Suprapubic skin (tissue), 4 donors: ENCODE results near the gene ATP2C2. TPM values are rescaled to one million over a fixed set of nuclear protein-coding genes. Genes with fewer than 3 reads are reported as not detected.

Experiments
- DNase-seq, 2 donors: peaks; one replicate each; pipeline ENCODE4 v3.0.0-alpha.2; 2019; ENCODE audit warnings: low spot score in 2 of 2
- H3K27ac ChIP-seq: fragments of 200-600 bp; sonication (generic); one replicate; pipeline ENCODE4 v1.5.1; 2019
- H3K27me3 ChIP-seq: fragments of 200-600 bp; sonication (generic); one replicate; pipeline ENCODE4 v1.5.1; 2019
- H3K36me3 ChIP-seq: fragments of 200-600 bp; sonication (generic); one replicate; pipeline ENCODE4 v1.5.1; 2019
- H3K4me1 ChIP-seq: fragments of 200-600 bp; sonication (generic); one replicate; pipeline ENCODE4 v1.5.1; 2019
- H3K4me3 ChIP-seq: fragments of 200-600 bp; sonication (generic); one replicate; pipeline ENCODE4 v1.5.1; 2019; ENCODE audit warnings: mild to moderate bottlenecking
- H3K9me3 ChIP-seq: fragments of 200-600 bp; sonication (generic); one replicate; pipeline ENCODE4 v1.5.1; 2019
- EP300 ChIP-seq: sonication (generic); formaldehyde crosslinking; IDR thresholded peaks from one replicate; pipeline ENCODE4 v1.6.1; 2017; ENCODE audit warnings: antibody characterized with exemption
- POLR2A ChIP-seq, 2 donors: fragments of 450-650 bp; IDR thresholded peaks; one replicate each; pipeline ENCODE4 v1.6.1; 2017; ENCODE audit warnings: antibody characterized with exemption in 2 of 2, mild to moderate bottlenecking in 2 of 2, moderate library complexity in 2 of 2
- POLR2AphosphoS5 ChIP-seq, 3 donors: sonication (generic); formaldehyde crosslinking; IDR thresholded peaks; one replicate each; pipeline ENCODE4 v1.6.1; 2017; ENCODE audit warnings: antibody characterized with exemption in 3 of 3
- WGBS: methylation state at CpG from one replicate; pipeline ENCODE4 v1.1.5; 2018; 5-methylcytosine and 5-hydroxymethylcytosine counted together
- total RNA-seq, 4 donors: library from RNA; depleted of rRNA; stranded (reverse); fragments of >200 nt; gene quantifications; one replicate each; pipeline ENCODE4 v1.1.0, GENCODE V29; 2016
- TF ChIP-seq, protein P1 (sequence below), 2 donors: fragments of 200-600 bp in 1 of 2; fragments of 450-650 bp in 1 of 2; sonication (generic) in 1 of 2; IDR thresholded peaks; one replicate each; pipeline ENCODE4 v1.5.1; 2016 to 2019; ENCODE audit warnings: antibody characterized with exemption in 2 of 2, mild to moderate bottlenecking in 1 of 2, moderate library complexity in 1 of 2

Gene ATP2C2
- total RNA-seq, 4 donors from 2014 or later, result 28.0 to 85.6 (median 40.3) TPM

DNA sequence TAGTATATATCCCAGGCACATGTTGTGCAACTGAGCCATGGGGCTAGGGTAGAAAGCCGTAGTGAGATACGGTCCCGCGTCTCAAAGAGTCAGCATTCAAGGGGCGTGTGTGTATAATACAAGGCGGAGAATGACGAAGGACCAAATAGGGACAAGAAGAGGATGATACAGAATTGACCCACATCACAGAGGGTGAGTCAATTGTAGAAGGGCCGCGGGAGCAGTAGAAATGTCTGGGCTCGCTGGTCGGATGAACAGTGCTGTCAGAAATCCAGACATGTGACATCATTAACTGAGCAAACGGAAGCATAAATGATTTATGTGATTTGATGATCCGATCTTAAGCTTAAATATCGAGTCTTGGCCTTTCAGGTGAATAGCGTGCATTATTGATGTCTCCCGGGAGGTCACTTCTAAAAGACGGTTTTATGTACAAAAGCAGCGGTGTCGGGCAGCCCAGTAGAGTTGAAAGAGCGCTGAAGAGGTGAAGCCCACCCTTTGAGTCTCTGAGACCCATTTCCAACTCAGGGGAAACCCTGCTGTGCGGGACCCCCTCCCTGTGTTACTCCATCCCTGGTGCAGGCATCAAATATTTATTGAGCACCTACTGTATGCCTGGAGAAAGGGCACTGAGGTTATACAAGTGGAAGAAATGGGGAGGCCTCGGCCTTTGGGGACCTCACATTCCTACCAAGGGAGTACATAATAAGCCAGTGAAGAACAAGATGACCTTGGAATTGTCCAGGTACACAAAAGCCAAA lies 45.1 kb downstream of the ATP2C2 start:
- no peak overlapping the region for H3K27ac ChIP-seq
- H3K4me1 ChIP-seq, result no peaks in the 10 kb centered on the region
- DNase-seq, result no peak
- H3K27me3 ChIP-seq, result peaks cover 22% of the 10 kb centered on the region
- WGBS, result 68% methylated on average over 22 of the region's 22 CpGs
- no peaks in the 10 kb centered on the region for H3K36me3 ChIP-seq
- TF ChIP-seq POLR2AphosphoS5 (IDR thresholded peaks at IDR 0.05) (no peak), EP300 (no peak), POLR2A (IDR thresholded peaks at IDR 0.05) (no peak)
- TF ChIP-seq, protein P1, sequence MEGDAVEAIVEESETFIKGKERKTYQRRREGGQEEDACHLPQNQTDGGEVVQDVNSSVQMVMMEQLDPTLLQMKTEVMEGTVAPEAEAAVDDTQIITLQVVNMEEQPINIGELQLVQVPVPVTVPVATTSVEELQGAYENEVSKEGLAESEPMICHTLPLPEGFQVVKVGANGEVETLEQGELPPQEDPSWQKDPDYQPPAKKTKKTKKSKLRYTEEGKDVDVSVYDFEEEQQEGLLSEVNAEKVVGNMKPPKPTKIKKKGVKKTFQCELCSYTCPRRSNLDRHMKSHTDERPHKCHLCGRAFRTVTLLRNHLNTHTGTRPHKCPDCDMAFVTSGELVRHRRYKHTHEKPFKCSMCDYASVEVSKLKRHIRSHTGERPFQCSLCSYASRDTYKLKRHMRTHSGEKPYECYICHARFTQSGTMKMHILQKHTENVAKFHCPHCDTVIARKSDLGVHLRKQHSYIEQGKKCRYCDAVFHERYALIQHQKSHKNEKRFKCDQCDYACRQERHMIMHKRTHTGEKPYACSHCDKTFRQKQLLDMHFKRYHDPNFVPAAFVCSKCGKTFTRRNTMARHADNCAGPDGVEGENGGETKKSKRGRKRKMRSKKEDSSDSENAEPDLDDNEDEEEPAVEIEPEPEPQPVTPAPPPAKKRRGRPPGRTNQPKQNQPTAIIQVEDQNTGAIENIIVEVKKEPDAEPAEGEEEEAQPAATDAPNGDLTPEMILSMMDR (IDR thresholded peaks at IDR 0.05), result no peak
- no peak overlapping the region for H3K4me3 ChIP-seq
- no peaks in the 10 kb centered on the region for H3K9me3 ChIP-seq

DNA sequence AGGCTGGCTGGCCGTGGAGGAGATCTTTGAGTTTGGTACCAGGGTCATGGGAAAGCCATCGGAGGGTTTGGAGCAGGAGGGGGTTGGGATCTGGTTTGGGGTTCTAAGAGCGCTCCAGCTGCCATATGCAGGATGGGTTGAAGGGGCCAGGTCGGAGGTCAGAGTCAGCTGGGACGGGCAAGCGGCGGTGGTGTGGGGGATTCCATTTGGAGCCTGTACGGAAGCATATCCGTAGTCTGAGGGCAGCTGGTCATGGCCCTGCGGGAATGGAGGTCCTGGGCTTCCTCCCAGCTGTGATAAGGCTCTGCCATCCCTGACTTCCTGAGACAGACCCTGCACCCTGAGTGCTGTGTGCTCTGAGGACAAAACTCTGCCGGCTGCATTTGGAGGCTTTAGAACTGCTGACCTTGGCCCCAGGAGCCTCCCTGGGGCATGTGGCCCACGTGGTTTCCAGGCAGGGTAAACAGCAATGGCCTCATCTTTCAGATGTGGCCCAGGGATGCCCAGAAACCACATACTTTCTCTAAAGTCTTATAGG lies 46.5 kb downstream of the ATP2C2 start:
- TF ChIP-seq POLR2AphosphoS5 (IDR thresholded peaks at IDR 0.05) (no peak), POLR2A (IDR thresholded peaks at IDR 0.05) (no peak), EP300 (no peak)
- TF ChIP-seq, protein P1 (IDR thresholded peaks at IDR 0.05), result no peak
- Histone ChIP-seq H3K36me3 (no peaks in the 10 kb centered on the region), H3K4me1 (no peaks in the 10 kb centered on the region), H3K27ac (no peak overlapping the region), H3K9me3 (no peaks in the 10 kb centered on the region), H3K4me3 (no peak overlapping the region), H3K27me3 (peaks cover 16% of the 10 kb centered on the region)
- no peak for DNase-seq
- 70% methylated on average over 12 of the region's 12 CpGs for WGBS

DNA sequence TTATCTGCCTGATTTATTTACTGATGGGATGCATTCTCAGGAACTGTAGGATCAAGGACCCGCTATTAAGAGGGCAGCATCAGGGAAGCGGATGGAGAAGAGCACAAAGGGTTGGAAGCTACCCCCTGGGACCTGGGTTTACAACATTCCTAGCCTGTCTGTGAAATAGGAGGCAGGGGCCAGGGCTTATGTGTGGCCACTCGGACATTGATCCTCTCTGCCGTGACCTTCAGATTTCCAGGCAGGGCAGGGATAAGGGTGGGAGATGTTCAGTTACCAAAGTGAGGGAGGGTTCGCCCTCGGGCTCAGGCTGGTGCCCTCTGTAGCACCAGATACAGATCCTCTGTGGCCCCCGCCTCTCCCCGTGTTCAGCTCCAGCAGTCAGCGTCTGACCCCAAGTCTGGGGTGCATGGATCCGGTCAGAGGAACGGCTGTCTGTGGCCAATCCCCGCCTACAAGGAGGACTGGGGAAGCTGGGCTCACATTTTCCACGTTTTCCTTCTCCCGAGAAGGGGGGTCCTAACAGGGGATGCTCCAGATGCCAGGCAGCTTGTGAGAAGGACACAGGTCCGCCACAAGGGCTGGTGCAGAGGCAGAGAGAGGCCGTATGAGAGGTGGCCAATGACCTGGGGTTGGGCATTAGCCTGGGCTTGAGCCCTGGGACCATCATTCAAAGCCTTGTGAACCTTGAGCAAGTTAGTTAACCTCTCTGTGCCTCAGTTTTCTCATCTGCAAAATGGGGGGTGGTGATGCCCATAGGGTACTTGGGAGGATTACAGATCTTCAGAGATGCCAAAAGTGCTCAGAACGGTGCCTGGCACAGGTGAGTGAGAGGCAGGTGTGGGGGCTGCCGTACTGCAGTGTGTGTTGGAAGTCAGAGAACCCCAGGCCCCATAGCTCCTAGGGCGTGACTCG lies 48.3 kb downstream of the ATP2C2 start:
- TF ChIP-seq EP300 (no peak), POLR2AphosphoS5 (IDR thresholded peaks at IDR 0.05) (no peak)
- TF ChIP-seq, protein P1 (IDR thresholded peaks at IDR 0.05), result no peak
- H3K9me3 ChIP-seq, result no peaks in the 10 kb centered on the region
- no peak overlapping the region for H3K27ac ChIP-seq
- H3K4me1 ChIP-seq, result no peaks in the 10 kb centered on the region
- 68% methylated on average over 15 of the region's 20 CpGs for WGBS
- no peak overlapping the region for H3K4me3 ChIP-seq
- H3K27me3 ChIP-seq, result peaks cover 16% of the 10 kb centered on the region
- no peak for DNase-seq
- no peaks in the 10 kb centered on the region for H3K36me3 ChIP-seq

DNA sequence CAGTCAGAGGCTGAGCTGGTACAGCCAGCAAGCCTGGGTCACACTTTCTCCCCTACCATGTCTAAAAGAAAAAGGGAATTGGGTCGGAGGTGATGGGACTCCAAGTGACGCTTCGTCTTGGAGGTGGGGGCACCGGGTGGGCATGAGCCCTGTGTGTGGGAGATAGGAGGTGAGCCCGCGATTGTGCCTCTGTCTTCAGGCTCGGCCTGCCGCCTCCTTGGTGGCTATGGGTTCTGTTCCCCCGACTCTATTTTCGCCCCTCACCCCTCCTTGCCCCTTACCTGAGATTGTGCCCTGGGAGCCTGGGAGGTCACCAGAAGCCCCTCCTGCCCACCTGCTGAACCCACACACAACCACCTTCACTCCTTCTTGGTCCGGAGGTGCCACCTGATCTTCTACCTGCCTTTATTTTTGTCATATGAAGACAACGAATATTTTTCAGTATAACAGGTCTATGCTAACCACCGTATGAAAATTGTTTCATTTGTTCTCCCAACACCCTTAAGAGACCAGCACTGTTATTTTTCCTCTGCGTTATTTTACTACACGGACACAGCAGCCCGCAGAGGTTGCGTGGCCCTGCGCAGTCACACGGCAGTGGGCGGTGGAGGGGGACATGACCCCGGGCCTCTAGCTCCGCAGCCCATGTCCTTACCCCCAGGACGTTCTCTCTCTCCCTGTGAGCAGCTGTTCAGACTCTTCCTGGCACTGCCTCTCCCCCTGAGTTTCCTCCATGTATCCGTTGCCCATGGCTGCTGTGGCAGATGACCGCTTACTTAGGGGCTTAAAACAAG lies 49.9 kb downstream of the ATP2C2 start:
- Histone ChIP-seq H3K9me3 (no peaks in the 10 kb centered on the region), H3K4me1 (no peaks in the 10 kb centered on the region), H3K36me3 (no peaks in the 10 kb centered on the region), H3K27me3 (peaks cover 16% of the 10 kb centered on the region), H3K4me3 (no peak overlapping the region), H3K27ac (no peak overlapping the region)
- 90% methylated on average over 25 of the region's 25 CpGs for WGBS
- no peak for DNase-seq
- TF ChIP-seq POLR2A (IDR thresholded peaks at IDR 0.05), result no peak
- TF ChIP-seq, protein P1 (IDR thresholded peaks at IDR 0.05), result no peak
- TF ChIP-seq EP300, result no peak
- TF ChIP-seq POLR2AphosphoS5 (IDR thresholded peaks at IDR 0.05), result no peak
